Type B pancreatic cell (in vitro differentiated cells): ENCODE results near the gene DNA2. TPM values are rescaled to one million over a fixed set of nuclear protein-coding genes. Genes with fewer than 3 reads are reported as not detected.

Experiments used
- DNase-seq: peaks from one replicate; pipeline ENCODE4 v3.0.0; 2021; ENCODE audit warnings: mixed read lengths; ENCODE audit not compliant: unreplicated experiment; ENCODE audit errors: extremely low spot score
- H3K27ac Mint-ChIP-seq: 2 replicates; pipeline ENCODE4 v1.8.0; 2021; ENCODE audit warnings: mild to moderate bottlenecking, mixed read lengths
- H3K27me3 Mint-ChIP-seq: 2 replicates; pipeline ENCODE4 v1.8.0; 2021; ENCODE audit warnings: mixed read lengths
- H3K36me3 Mint-ChIP-seq: 2 replicates; pipeline ENCODE4 v1.8.0; 2021; ENCODE audit warnings: mixed read lengths
- H3K4me1 Mint-ChIP-seq: one replicate; pipeline ENCODE4 v1.8.0; 2021; ENCODE audit warnings: mixed read lengths; ENCODE audit not compliant: unreplicated experiment
- H3K4me3 Mint-ChIP-seq: 2 replicates; pipeline ENCODE4 v1.8.0; 2021; ENCODE audit warnings: mild to moderate bottlenecking, mixed read lengths
- H3K9me3 Mint-ChIP-seq: 2 replicates; pipeline ENCODE4 v1.8.0; 2021; ENCODE audit warnings: mixed read lengths
- CTCF ChIP-seq: fragments of 200-600 bp; sonication (generic); conservative IDR thresholded peaks from 2 replicates; pipeline ENCODE4 v1.5.0; 2021; ENCODE audit warnings: antibody characterized with exemption, mild to moderate bottlenecking
- total RNA-seq: library from RNA; stranded (reverse); gene quantifications from 2 replicates; pipeline ENCODE4 v1.2.1, GENCODE V29; 2021; ENCODE audit warnings: low replicate concordance

Gene DNA2
- total RNA-seq, 1 donor from 2014 or later, result 27.6 TPM

GRCh38 chr10:68440898-68441297, 30.9 kb downstream of the DNA2 start:
- Mint-ChIP-seq H3K4me1 (no peaks in the 10 kb centered on the region), H3K9me3 (no peaks in the 10 kb centered on the region), H3K4me3 (no peak overlapping the region), H3K36me3 (peaks cover 10% of the 10 kb centered on the region), H3K27ac (no peak overlapping the region), H3K27me3 (no peaks in the 10 kb centered on the region)
- no peak for TF ChIP-seq CTCF
- no peak for DNase-seq

DNA sequence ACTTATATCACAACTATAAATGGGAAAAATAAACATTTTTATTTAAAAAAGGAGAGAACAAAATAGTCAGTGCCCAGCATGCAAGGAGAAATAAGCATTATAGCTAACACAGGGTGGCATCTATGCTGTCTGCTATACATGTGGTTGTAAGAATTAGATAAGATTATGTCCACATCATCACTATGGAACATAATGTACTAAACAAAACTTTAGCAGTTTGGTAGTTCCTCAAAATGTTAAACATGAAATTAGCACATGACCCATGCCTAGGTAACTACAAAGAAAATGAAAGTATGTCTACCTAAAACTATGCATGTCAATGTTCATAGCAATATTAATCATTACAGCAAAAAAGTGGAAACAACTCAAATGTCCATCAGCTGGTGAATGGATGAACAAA, 36.0 kb downstream of the DNA2 start:
- no peak for TF ChIP-seq CTCF
- H3K9me3 Mint-ChIP-seq, result no peaks in the 10 kb centered on the region

GRCh38 chr10:68434657-68435056, 37.1 kb downstream of the DNA2 start:
- Mint-ChIP-seq H3K27ac (no peak overlapping the region), H3K4me1 (no peaks in the 10 kb centered on the region), H3K9me3 (no peaks in the 10 kb centered on the region), H3K27me3 (no peaks in the 10 kb centered on the region), H3K36me3 (peaks cover 17% of the 10 kb centered on the region), H3K4me3 (no peak overlapping the region)
- no peak for DNase-seq
- TF ChIP-seq CTCF, result no peak

More for the DNA sequence above, 36.0 kb downstream of the DNA2 start:
- no peak for DNase-seq
- Mint-ChIP-seq H3K4me3 (no peak overlapping the region), H3K27me3 (no peaks in the 10 kb centered on the region), H3K36me3 (peaks cover 13% of the 10 kb centered on the region), H3K4me1 (no peaks in the 10 kb centered on the region), H3K27ac (no peak overlapping the region)

DNA sequence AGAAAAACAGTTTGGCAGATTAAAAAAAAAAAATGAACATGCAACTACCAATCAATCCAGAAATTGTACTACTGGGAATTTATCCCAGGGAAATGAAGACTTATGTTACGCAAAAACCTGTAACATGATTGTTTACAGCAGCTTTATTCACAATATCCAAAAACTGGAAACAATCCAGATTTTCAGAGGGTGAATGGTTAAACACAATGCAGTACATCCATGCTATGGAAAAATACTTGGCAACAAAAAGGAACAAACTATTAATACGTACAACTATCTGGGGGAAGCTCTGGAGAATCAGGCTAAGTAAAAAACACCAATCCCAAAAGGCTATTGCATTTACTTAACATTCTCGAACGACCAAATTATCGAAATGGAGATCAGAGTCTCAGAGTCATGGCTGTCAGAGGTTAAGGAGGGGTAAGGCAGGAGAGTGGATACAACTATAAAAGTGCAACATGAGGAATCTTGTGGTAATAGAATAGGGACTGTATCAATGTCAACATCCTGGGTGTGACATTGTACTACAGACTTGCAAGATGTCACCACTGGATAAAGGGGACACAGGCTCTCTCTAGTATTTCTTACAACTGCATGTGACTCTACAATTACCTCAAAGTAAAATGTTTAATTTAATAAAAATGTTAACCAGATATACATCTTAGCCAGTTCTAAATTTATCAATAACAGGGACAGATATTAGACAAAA, 43.2 kb downstream of the DNA2 start:
- no peak overlapping the region for H3K27ac Mint-ChIP-seq
- no peaks in the 10 kb centered on the region for H3K4me1 Mint-ChIP-seq
- DNase-seq, result no peak
- peaks cover 15% of the 10 kb centered on the region for H3K36me3 Mint-ChIP-seq
- H3K4me3 Mint-ChIP-seq, result no peak overlapping the region
- no peaks in the 10 kb centered on the region for H3K27me3 Mint-ChIP-seq
- no peaks in the 10 kb centered on the region for H3K9me3 Mint-ChIP-seq
- TF ChIP-seq CTCF, result no peak

DNA sequence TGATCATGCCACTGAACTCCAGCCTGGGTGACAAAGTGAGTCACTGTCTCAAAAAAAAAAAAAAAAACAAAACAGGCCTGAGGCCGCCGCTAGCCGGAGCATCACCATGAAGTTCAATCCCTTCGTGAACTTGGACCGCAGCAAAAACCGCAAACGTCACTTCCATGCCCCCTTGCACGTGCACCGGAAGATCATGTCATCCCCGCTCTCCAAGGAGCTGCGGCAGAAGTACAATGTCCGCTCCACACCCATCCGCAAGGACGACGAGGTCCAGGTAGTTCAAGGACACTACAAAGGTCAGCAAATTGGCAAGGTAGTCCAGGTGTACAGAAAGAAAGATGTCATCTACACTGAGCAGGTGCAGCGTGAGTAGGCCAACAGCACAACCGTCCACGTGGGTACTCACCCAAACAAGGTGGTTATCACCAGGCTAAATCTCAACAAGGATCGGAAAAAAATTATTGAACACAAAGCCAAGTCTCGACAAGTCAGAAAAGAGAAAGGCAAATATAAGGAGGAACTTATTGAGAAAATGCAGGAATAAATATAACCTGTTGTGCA, 47.2 kb downstream of the DNA2 start:
- Mint-ChIP-seq H3K9me3 (no peaks in the 10 kb centered on the region), H3K4me3 (no peak overlapping the region), H3K27me3 (no peaks in the 10 kb centered on the region), H3K4me1 (no peaks in the 10 kb centered on the region), H3K36me3 (peaks cover 7% of the 10 kb centered on the region), H3K27ac (no peak overlapping the region)
- DNase-seq, result no peak
- no peak for TF ChIP-seq CTCF
